NT2/D1 (cell line): ENCODE measurements around the gene CHD1L.

ENCODE experiments used
- SUZ12 ChIP-seq: IDR thresholded peaks from 2 replicates; pipeline ENCODE4 v1.6.1; 2011; ENCODE audit not compliant: insufficient read length, insufficient read depth; ENCODE audit errors: extremely low read depth
- YY1 ChIP-seq: IDR thresholded peaks from 2 replicates; pipeline ENCODE4 v1.6.1; 2011; ENCODE audit not compliant: insufficient read length, insufficient read depth
- ZNF274 ChIP-seq: IDR thresholded peaks from 2 replicates; pipeline ENCODE4 v1.6.1; 2011; ENCODE audit warnings: mild to moderate bottlenecking, low read depth, low read length

DNA sequence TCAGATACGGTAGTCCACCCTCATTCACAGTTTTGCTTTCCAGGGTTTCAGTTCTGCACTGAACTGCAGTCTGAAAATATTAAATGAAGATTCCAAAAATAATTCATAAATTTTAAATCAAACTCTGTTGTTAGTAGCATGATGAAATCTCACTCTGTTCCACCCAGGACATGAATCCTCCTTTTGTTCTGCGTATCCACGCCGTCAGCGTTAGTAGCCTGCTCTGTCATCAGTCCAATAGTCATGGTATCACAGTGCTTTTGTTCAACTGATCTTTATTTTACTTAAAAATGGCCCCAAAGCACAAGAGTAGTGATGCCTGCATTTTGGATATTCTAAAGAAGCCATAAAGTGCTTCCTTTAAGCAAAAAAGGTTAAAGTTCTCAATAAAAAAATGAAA, 23.9 kb downstream of the CHD1L start:
- TF ChIP-seq ZNF274 (no peak), SUZ12 (no peak), YY1 (no peak)
